Measurements from ENCODE around the gene CYBA. TPM values are rescaled to one million over a fixed set of nuclear protein-coding genes. Genes with fewer than 3 reads are reported as not detected.

Gene CYBA
- total RNA-seq, 3 donors from 2014 or later: 138 to 194 (median 180) TPM

- peaks cover 0 to 30% of the 10 kb centered on the region in 2 donors for H3K27me3 ChIP-seq
- peaks cover 0 to 5% of the 10 kb centered on the region in 2 donors for H3K4me1 ChIP-seq
- TF ChIP-seq, protein P1, sequence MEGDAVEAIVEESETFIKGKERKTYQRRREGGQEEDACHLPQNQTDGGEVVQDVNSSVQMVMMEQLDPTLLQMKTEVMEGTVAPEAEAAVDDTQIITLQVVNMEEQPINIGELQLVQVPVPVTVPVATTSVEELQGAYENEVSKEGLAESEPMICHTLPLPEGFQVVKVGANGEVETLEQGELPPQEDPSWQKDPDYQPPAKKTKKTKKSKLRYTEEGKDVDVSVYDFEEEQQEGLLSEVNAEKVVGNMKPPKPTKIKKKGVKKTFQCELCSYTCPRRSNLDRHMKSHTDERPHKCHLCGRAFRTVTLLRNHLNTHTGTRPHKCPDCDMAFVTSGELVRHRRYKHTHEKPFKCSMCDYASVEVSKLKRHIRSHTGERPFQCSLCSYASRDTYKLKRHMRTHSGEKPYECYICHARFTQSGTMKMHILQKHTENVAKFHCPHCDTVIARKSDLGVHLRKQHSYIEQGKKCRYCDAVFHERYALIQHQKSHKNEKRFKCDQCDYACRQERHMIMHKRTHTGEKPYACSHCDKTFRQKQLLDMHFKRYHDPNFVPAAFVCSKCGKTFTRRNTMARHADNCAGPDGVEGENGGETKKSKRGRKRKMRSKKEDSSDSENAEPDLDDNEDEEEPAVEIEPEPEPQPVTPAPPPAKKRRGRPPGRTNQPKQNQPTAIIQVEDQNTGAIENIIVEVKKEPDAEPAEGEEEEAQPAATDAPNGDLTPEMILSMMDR (IDR thresholded peaks at IDR 0.05): no peak
- TF ChIP-seq POLR2A (IDR thresholded peaks at IDR 0.05) (no peak), POLR2AphosphoS5 (IDR thresholded peaks at IDR 0.05) (no peak)
- intact Hi-C loops (cut with DNase I; ENCODE audit: low total_unique reads): no loop called here
- no peaks in the 10 kb centered on the region for H3K9me3 ChIP-seq
- H3K4me3 ChIP-seq: no peak overlapping the region
- no peak for DNase-seq (ENCODE audit: low spot score in 2 of 2)
- H3K27ac ChIP-seq: no peak overlapping the region
- H3K36me3 ChIP-seq: no peaks in the 10 kb centered on the region
Measured at GRCh38 chr16:88642881-88643643, 7.8 kb downstream of the CYBA start.

GRCh38 chr16:88640498-88641247, 10.2 kb downstream of the CYBA start:
- TF ChIP-seq POLR2AphosphoS5 (IDR thresholded peaks at IDR 0.05) (no peak), POLR2A (IDR thresholded peaks at IDR 0.05) (no peak)
- TF ChIP-seq, protein P1 (IDR thresholded peaks at IDR 0.05): no peak
- peaks cover 0 to 5% of the 10 kb centered on the region in 2 donors for H3K4me1 ChIP-seq
- H3K27me3 ChIP-seq: peaks cover 2 to 44% of the 10 kb centered on the region in 2 donors
- no peak for DNase-seq (ENCODE audit: low spot score in 2 of 2)
- intact Hi-C loops (cut with DNase I; ENCODE audit: low total_unique reads): no loop called here
- H3K9me3 ChIP-seq: no peaks in the 10 kb centered on the region
- H3K27ac ChIP-seq: no peak overlapping the region
- no peak overlapping the region for H3K4me3 ChIP-seq
- no peaks in the 10 kb centered on the region for H3K36me3 ChIP-seq

- peaks cover 2 to 45% of the 10 kb centered on the region in 2 donors for H3K27me3 ChIP-seq
- no peak for DNase-seq (ENCODE audit: low spot score in 2 of 2)
- no peaks in the 10 kb centered on the region for H3K9me3 ChIP-seq
- H3K4me1 ChIP-seq: peaks cover 0 to 7% of the 10 kb centered on the region in 2 donors
- H3K36me3 ChIP-seq: no peaks in the 10 kb centered on the region
- TF ChIP-seq, protein P1 (IDR thresholded peaks at IDR 0.05): no peak
- TF ChIP-seq POLR2A (IDR thresholded peaks at IDR 0.05) (no peak), POLR2AphosphoS5 (IDR thresholded peaks at IDR 0.05) (no peak)
- no peak overlapping the region for H3K27ac ChIP-seq
- intact Hi-C loops (cut with DNase I; ENCODE audit: low total_unique reads): no loop called here
- H3K4me3 ChIP-seq: peak overlapping the region in 1 of 3 donors; percentile 19
Measured at GRCh38 chr16:88640039-88640495, 10.8 kb downstream of the CYBA start.

DNA sequence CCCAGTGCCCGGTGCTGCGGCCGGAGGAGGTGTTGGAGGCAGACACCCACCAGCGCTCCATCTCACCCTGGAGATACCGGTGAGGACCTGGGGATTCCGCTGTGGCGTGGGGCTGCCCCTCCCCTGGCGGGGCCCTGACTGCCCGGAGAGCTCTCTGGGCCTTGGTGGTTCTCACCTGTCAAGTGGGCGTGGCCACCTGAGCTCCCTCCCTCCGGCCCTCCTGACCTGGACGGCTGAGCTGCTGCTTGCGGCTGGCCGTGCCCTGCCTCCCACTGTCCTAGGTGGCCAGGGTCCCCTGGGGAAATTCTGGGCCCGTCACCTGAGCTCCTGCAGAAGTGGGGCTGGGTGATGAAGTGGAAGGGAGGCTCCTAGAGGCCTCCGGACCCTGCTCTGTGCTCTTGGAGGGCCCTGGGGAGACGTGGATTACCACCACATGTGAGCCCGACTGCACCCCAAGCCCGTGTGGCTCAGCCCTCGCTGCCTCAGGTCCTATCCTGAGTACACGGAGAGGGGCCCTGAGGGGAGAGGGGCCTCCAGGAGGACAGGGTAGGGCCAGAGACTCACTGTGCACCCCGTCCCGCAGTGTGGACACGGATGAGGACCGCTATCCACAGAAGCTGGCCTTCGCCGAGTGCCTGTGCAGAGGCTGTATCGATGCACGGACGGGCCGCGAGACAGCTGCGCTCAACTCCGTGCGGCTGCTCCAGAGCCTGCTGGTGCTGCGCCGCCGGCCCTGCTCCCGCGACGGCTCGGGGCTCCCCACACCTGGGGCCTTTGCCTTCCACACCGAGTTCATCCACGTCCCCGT, 11.4 kb downstream of the CYBA start:
- intact Hi-C loops (cut with DNase I; ENCODE audit: low total_unique reads): no loop called here
- H3K9me3 ChIP-seq: no peaks in the 10 kb centered on the region
- H3K27me3 ChIP-seq: peaks cover 2 to 45% of the 10 kb centered on the region in 2 donors
- H3K4me1 ChIP-seq: peaks cover 0 to 14% of the 10 kb centered on the region in 2 donors
- H3K36me3 ChIP-seq: no peaks in the 10 kb centered on the region
- H3K27ac ChIP-seq: no peak overlapping the region
- H3K4me3 ChIP-seq: peak overlapping the region in 1 of 3 donors; percentile 19
- TF ChIP-seq POLR2AphosphoS5 (IDR thresholded peaks at IDR 0.05) (no peak), POLR2A (IDR thresholded peaks at IDR 0.05) (no peak)
- TF ChIP-seq, protein P1 (IDR thresholded peaks at IDR 0.05): no peak
- DNase-seq (ENCODE audit: low spot score in 2 of 2): no peak

All from breast epithelium (tissue), 4 donors.